ENCODE data around the gene NANS. TPM values are rescaled to one million over a fixed set of nuclear protein-coding genes. Genes with fewer than 3 reads are reported as not detected.
"Not testable (repeated sequence)": the region's sequence is repeated elsewhere in the genome, so short reads cannot be mapped to it uniquely, and the experiment has no call there.

NANS gene
- total RNA-seq, 3 donors from 2014 or later: 119 to 342 (median 206) TPM

DNA sequence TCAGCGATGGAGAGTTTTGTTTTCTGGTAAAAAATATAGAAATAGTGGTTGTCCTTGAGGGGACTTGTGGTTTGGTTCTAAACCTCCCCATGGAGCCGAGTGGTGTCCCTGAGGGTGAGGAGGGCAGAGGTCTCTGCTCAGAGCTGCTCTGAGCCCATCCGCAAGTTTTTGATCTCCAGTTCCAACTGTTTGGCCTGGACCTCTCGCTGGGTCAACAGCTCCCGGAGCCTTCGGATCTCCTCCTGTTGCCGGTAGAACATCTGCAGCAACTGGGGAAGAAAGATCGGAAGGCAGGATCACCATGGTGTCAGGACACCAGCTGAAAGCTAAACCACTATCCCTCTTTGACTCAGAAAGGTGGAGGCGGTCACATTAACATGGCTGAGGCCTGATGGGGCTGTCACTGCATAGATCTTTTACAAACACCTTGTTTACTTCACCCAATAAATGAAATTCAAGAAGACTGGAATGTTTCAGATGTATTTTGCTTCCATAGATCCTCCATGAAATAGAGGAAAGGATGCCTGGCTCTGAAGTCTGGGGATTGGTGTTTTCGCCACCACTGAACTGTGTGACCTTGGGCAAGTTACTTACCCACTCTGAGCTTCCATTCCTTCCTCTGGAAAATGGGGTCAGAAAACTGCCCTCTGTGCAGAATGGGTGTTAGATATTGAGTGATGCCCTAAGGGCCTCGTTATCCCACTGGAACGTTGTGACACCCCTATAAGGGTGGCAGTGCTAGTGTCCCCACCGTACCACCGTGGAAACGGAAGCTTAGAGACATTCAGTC is 68.3 kb downstream of the NANS start:
- Histone ChIP-seq H3K9me3 (no peaks in the 10 kb centered on the region), H3K4me3 (no peak overlapping the region), H3K4me1 (ENCODE audit: low read depth) (peaks cover 14% of the 10 kb centered on the region), H3K36me3 (ENCODE audit: low read depth) (peaks cover 6% of the 10 kb centered on the region)
- DNase-seq (no peak), ATAC-seq (no peak)
- no peak for TF ChIP-seq CTCF (IDR thresholded peaks at IDR 0.05)
- intact Hi-C loops (cut with DNase I, micrococcal nuclease): no loop called here

- no peaks in the 10 kb centered on the region for H3K4me1 ChIP-seq (ENCODE audit: low read depth)
- TF ChIP-seq CTCF (IDR thresholded peaks at IDR 0.05): no peak
- H3K36me3 ChIP-seq (ENCODE audit: low read depth): no peaks in the 10 kb centered on the region
- H3K9me3 ChIP-seq: no peaks in the 10 kb centered on the region
- intact Hi-C loops (cut with DNase I, micrococcal nuclease): no loop called here
- ATAC-seq (no peak), DNase-seq (no peak)
- H3K4me3 ChIP-seq: no peak overlapping the region
These were observed 70.7 kb downstream of the NANS start for GRCh38 chr9:98127226-98127625.

GRCh38 chr9:98128316-98128715 is 71.8 kb downstream of the NANS start:
- Histone ChIP-seq H3K4me3 (no peak overlapping the region), H3K9me3 (no peaks in the 10 kb centered on the region), H3K36me3 (ENCODE audit: low read depth) (no peaks in the 10 kb centered on the region), H3K4me1 (ENCODE audit: low read depth) (no peaks in the 10 kb centered on the region)
- ATAC-seq (no peak), DNase-seq (no peak)
- intact Hi-C loops (cut with DNase I, micrococcal nuclease): no loop called here
- no peak for TF ChIP-seq CTCF (IDR thresholded peaks at IDR 0.05)

- Histone ChIP-seq H3K36me3 (ENCODE audit: low read depth) (no peaks in the 10 kb centered on the region), H3K4me1 (ENCODE audit: low read depth) (no peaks in the 10 kb centered on the region), H3K4me3 (no peak overlapping the region), H3K9me3 (no peaks in the 10 kb centered on the region)
- no peak for TF ChIP-seq CTCF (IDR thresholded peaks at IDR 0.05)
- intact Hi-C loops (cut with DNase I, micrococcal nuclease): no loop called here
- peak; percentile 72 for ATAC-seq
- DNase-seq: no peak
These were observed 72.9 kb downstream of the NANS start for GRCh38 chr9:98129451-98129881.

DNA sequence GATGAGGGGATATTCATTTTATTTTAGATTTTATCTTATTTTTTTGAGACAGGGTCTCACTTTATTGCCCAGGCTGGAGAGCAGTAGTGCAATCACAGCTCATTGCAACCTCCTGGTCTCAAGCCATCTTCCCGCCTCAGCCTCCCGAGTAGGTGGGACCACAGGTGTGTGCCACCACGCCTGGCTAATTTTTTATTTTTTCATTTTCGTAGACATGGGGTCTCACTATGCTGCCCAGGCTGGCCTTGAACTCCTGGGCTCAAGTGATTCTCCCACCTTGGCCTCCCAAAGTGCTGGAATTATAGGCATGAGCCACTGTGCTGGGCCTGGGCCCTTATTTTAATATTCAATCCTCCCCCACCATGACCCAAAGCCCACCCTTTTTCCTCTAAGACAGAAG is 73.5 kb downstream of the NANS start:
- intact Hi-C loops (cut with DNase I, micrococcal nuclease); H3K4me3 ChIP-seq; H3K36me3 ChIP-seq (ENCODE audit: low read depth); ATAC-seq; H3K4me1 ChIP-seq (ENCODE audit: low read depth); H3K9me3 ChIP-seq; DNase-seq: not testable (repeated sequence)

DNA sequence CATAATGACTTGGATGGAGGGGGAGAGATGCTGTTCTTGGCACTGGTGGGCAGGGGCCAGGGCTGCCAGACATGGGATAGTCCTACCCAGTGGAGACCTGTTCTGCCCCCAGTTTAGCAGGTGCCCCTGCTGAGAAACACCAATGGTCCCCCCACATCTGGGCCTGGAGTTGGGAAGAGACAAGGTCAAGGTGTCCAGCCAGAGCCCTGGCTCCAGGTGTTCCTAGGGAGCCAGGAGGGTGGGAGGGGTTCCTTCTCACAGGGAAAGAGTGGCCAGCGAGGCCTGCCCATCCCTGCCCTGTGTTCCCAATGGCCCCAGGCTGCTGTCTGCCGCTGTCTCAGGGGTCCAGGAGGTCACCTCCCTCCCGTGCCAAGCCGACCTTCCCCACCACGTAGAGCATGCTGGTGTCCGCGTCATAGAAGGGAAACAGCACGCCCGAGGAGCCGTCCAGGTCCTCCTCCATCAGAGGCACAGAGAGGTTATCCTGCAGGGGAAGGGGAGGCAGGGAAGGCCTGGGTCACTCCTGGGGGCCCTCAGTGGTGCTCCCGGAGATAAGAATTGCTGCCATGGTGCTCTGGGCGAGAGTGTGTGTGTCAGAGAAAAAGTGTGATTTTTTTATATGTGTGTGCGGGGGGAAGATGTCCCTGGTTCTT is 74.2 kb downstream of the NANS start:
- intact Hi-C loops (cut with DNase I, micrococcal nuclease): no loop called here
- no peaks in the 10 kb centered on the region for H3K4me1 ChIP-seq (ENCODE audit: low read depth)
- no peak overlapping the region for H3K4me3 ChIP-seq
- no peak for ATAC-seq
- no peaks in the 10 kb centered on the region for H3K9me3 ChIP-seq
- no peak for TF ChIP-seq CTCF (IDR thresholded peaks at IDR 0.05)
- H3K36me3 ChIP-seq (ENCODE audit: low read depth): no peaks in the 10 kb centered on the region
- no peak for DNase-seq
